Activated CD4-positive, CD25-positive, alpha-beta regulatory T cell (primary cell): ENCODE measurements around the gene HDAC4.
"Not testable (repeated sequence)": the region's sequence is repeated elsewhere in the genome, so short reads cannot be mapped to it uniquely, and the experiment has no call there.

Source experiments
- DNase-seq, 4 experiments: peaks; one replicate each; lab custom pipeline; 2025; lab: John Stamatoyannopoulos, UW

Gene HDAC4

GRCh38 chr2:239187464-239188253 is 213.2 kb downstream of the HDAC4 start:
- DNase-seq, result no peak

- no peak for DNase-seq
Measured at GRCh38 chr2:239186516-239187357, 214.1 kb downstream of the HDAC4 start.

DNA sequence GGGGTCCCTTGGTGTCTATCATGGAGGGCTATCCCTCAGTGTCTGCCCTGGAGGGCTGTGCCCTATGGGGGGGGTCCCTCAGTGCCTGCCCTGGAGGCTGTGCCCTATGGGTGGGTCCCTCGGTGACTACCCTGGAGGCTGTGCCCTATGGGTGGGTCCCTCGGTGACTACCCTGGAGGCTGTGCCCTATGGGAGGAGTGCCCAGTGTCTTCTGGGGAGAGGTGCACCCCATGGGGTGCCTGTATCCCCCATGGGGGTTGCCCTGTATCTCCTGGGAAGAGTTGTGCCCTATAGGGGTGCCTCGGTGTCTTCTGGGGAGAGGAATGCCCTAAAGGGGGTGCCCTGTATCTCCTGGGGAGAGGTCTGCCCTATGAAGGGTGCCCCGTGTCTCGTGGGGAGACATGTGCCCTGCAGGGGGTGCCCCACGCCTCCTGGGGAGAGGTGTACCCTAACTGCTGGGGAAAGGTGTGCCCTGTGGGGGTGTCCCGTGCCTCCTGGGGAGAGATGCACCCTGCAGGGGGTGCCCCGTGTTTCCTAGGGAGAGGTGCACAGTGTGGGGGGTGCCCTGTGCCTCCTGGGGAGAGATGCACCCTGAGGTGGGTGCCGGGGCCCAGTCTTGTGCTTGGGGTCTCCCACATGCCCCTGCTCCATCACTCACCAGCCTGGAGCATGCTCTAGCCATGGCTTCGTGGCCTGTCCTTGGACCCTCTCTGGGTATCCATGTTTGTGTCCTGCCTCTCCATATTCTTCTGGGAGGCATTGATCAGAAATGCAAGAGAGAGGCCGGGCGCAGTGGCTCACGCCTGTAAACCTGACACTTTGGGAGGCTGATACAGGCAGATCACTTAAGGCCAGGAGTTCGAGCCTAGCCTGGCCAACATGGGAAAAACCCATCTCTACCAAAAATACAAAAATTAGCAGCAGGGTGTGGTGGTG is 215.6 kb downstream of the HDAC4 start:
- DNase-seq, result no peak

DNA sequence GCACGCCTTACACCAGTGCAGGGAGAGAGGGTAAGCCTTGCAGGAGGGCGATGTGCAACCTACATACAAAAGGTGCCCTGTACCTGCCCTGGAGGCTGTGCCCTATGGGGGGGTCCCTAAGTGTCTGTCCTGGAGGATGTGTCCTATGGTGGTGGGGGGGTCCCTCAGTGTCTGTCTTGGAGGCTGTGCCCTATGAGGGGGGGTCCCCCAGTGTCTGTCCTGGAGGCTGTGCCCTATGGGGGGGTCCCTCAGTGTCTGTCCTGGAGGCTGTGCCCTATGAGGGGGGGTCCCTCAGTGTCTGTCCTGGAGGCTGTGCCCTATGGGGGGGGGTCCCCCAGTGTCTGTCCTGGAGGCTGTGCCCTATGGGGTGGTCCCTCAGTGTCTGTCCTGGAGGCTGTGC is 216.6 kb downstream of the HDAC4 start:
- DNase-seq, result no peak

- DNase-seq, result no peak
Measured at GRCh38 chr2:239182981-239183791, 217.6 kb downstream of the HDAC4 start.

DNA sequence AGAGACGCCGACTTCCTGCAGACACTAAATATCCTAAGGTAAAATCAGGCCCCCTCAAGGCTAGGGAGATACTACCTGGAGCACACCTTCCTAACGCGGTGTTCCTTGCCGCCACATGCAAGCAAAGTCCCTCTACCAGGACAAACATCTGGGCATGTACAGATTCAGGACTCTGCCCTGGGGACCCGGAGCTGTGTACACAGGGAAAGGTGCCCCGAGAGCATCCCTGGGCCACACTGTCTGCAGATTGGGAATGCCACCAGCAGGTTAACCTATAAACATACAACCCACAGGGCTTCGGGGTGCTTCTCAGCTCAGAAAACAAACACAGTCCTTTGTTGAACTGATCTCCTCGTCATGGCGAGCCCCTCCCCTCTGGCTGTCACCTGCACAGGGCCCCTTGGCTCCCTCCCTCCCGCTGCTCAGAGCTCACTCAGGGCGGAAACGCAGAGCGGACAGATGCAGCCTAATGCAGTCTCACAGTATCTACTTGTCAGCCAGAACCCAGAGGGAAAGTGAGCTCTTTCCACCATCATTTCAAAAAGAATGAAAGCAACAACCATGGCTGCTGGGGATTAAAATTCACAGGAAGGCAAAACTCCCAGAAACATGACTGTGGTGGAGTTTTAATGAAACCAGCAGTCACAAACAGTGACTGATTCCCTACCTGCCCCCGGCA is 218.8 kb downstream of the HDAC4 start:
- no peak for DNase-seq

DNA sequence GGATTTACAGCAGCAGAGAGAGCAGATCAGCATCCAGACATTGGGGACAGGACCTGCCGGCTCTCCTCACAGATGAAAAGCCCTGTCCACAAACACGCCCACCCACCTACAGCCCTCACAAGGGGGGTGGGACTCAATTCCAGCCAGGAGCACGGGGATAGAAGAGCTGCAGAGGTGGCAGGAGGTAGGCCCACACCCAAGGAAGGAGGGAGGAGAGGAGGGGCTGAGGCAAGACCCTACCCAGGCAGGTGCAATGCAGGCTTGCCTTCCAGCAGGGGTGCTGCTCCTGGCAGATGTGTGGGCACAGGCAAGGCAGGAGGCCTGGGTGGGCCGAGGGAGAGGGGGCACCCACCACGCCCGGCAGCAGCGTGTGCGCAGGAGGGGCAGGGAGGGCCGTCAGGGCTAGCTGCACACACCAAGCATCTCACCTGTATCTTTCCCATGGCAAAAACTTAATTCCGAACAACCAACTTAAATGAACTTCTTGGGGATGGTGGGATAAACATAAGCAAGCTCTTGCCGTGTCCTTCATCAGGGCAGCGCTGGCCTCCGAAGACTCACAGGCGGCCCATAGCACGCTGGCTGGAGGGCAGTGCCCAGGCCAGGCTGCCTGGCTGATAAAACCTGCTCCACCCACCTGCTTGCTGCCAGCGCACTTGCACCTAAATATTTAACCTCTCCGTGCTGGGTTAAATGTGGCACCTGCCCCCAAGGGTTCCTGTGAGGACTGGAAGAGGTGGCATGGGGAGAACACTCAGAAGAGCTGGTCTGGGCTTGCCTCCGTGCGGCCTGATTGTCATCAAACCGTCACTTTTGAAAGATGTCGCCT is 219.5 kb downstream of the HDAC4 start:
- DNase-seq, result no peak

- no peak for DNase-seq
Measured at GRCh38 chr2:239180526-239181073, 220.2 kb downstream of the HDAC4 start.

GRCh38 chr2:239179851-239180371 is 220.9 kb downstream of the HDAC4 start:
- no peak for DNase-seq

DNA sequence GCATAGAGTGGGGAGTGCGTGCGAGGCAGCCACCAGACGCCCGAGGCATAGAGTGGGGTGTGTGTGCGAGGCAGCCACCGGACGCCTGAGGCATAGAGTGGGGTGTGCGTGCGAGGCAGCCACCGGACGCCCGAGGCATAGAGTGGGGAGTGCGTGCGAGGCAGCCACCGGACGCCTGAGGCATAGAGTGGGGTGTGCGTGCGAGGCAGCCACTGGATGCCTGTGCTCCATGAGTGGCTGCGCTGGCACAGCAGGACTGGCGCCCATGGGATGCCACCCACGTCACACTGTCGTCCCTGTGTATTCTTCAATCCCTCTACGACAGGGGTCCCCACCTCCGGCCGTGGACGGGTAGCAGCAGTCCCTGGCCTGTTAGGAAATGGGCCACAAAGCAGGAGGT is 221.9 kb downstream of the HDAC4 start:
- no peak for DNase-seq

- DNase-seq, result no peak
Measured at GRCh38 chr2:239178484-239178883, 222.3 kb downstream of the HDAC4 start.

GRCh38 chr2:239177908-239178307 is 222.9 kb downstream of the HDAC4 start:
- DNase-seq, result no peak

GRCh38 chr2:239177325-239177724 is 223.5 kb downstream of the HDAC4 start:
- DNase-seq, result no peak

DNA sequence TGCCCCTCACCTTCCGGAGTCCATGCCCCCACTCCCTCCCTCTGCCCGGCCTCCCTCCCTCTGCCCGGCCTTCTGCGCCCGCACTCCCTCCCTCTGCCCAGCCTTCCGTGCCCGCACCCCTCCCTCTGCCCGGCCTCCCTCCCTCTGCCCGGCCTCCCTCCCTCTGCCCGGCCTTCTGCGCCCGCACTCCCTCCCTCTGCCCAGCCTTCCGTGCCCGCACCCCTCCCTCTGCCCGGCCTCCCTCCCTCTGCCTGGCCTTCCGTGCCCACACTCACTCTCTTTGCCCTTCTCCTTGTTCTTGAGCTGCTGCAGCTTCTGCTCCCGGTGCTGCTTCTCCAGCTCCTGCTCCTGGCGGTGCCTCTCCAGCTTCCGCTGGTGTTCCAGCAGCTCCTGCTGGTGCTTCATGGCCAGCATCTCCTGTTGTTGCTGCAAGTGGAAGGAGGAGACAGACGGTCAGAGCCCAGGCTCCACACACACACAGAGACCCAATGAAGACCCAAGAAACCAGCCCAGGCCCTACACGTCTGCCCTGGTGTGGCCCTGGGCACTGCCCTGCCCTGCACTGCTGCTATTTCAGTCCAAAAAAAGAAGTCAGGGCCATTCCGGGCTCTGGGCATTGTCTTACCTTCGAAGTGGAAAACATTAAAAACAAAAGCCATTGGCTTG is 224.5 kb downstream of the HDAC4 start:
- not testable (repeated sequence) for DNase-seq

DNA sequence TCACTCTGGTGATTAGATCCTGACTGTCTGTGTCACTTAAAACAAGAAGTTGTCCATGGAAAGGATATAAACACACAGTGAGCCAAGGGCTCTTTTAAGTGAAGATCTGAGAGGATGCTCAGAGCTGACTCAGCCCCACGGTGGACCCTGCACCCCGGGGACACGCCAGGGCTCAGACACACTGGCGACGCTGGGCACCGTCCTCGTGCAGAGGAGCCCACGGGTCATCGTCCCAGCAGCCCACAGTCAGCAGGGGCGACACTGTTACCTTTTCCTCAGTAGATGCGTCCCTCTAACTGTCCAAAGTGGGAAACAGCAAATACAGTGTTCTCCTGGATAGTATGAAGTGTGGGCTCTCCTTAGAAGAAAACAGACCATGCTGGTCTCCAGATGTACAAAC is 225.6 kb downstream of the HDAC4 start:
- no peak for DNase-seq

- no peak for DNase-seq
Measured at GRCh38 chr2:239173301-239173700, 227.5 kb downstream of the HDAC4 start.

DNA sequence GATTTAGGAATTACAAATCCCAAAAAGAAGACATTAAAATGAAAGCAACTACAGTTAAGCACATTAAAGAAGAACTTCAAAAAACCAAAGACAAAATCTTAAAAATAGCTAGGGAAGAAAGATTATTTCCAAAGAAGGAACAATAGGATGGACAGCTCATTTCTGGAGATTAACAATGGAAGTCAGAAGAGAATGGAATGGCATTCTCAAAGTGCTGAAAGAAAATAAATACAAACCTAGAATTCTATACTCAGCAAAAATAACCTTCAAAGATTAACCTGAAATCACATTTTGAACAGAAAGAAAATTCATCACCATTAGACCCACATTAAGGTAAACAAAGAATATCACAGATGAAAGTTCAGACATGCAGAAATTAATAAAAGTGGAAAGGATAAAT is 229.2 kb downstream of the HDAC4 start:
- DNase-seq, result no peak

DNA sequence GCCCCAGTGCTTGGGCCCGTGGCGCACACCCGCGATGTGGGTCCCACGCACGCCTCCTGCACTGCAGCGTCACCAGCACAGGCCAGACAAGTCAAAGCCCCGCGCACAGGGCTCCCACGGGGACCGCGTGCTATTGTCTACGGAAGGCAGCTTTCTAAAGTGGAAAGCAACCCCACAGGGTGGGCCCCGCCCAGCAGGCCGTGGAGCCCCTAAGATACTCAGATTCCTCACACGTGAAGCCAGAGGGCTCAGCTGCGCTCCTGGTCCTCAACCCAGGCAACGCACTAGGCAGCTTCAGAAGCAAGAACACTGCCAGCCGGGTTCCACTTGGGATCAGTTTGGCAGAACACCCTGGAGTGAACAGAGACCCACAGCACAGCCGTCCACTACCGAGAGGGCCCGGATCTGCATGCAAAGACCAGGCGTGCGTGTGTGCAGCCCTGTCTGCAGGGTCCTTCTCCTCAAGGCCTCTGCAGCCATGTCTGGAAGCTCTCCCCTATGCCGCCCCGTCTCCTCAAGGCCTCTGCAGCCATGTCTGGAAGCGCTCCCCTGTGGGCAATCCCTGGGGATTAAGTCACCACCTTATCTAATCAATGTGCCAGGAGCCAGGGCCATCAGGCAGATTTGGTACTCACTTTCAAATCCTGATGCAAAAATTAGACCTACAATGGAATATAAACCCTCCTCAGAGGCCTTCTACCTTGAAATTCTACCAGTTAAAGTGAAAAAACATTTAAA is 231.3 kb downstream of the HDAC4 start:
- DNase-seq, result no peak
